Kidney epithelial cell (primary cell): ENCODE results near the gene ATP2A2. TPM values are rescaled to one million over a fixed set of nuclear protein-coding genes. Genes with fewer than 3 reads are reported as not detected.

ENCODE experiments used
- DNase-seq: peaks from one replicate; pipeline ENCODE4 v3.0.0-alpha.2; 2010; ENCODE audit warnings: low read depth
- H3K27me3 ChIP-seq: 2 replicates; pipeline ENCODE4 v1.6.0; 2011; ENCODE audit warnings: low read length; ENCODE audit not compliant: control insufficient read depth, insufficient read depth
- H3K36me3 ChIP-seq: 2 replicates; pipeline ENCODE4 v1.5.1; 2011; ENCODE audit warnings: low read length; ENCODE audit not compliant: control insufficient read depth, insufficient read depth
- H3K4me3 ChIP-seq: 2 replicates; pipeline ENCODE4 v1.5.1; 2011; ENCODE audit warnings: low read depth, mild to moderate bottlenecking, control low read depth, low read length
- total RNA-seq: library from RNA; depleted of rRNA; stranded (reverse); fragments of >200 nt; gene quantifications from 2 replicates; pipeline ENCODE4 v1.2.3, GENCODE V29; 2015
- TF ChIP-seq, protein P1 (sequence below): IDR thresholded peaks from 2 replicates; pipeline ENCODE4 v1.5.1; 2011; ENCODE audit warnings: mild to moderate bottlenecking, moderate library complexity, low read length, control low read depth, inconsistent platforms; ENCODE audit not compliant: insufficient read depth, poor library complexity, severe bottlenecking

ATP2A2 gene
- total RNA-seq, 1 donor from 2014 or later, result 128 TPM

DNA sequence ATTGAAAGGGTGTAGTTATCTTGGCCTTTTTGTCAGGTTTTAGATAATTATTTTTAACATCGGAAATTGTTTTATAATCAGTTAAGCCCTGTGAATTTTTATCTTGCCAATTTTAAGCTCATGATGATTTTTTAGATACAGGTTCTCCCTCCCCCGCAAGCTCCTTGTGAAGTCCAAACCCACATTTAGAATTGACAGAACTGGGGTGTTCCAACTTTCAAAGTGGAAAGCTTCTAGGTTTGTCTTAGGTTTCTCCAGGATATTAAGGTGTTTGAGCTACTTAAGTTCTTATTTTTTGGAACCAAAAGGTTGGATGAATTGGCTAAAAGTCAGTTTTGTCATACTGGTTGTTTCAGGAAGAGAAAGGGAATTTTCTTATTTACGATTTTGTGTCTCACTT lies 49.1 kb downstream of the ATP2A2 start:
- H3K36me3 ChIP-seq, result peaks cover 2% of the 10 kb centered on the region
- no peaks in the 10 kb centered on the region for H3K27me3 ChIP-seq
- no peak overlapping the region for H3K4me3 ChIP-seq
- no peak for DNase-seq
- TF ChIP-seq, protein P1, sequence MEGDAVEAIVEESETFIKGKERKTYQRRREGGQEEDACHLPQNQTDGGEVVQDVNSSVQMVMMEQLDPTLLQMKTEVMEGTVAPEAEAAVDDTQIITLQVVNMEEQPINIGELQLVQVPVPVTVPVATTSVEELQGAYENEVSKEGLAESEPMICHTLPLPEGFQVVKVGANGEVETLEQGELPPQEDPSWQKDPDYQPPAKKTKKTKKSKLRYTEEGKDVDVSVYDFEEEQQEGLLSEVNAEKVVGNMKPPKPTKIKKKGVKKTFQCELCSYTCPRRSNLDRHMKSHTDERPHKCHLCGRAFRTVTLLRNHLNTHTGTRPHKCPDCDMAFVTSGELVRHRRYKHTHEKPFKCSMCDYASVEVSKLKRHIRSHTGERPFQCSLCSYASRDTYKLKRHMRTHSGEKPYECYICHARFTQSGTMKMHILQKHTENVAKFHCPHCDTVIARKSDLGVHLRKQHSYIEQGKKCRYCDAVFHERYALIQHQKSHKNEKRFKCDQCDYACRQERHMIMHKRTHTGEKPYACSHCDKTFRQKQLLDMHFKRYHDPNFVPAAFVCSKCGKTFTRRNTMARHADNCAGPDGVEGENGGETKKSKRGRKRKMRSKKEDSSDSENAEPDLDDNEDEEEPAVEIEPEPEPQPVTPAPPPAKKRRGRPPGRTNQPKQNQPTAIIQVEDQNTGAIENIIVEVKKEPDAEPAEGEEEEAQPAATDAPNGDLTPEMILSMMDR, result no peak

DNA sequence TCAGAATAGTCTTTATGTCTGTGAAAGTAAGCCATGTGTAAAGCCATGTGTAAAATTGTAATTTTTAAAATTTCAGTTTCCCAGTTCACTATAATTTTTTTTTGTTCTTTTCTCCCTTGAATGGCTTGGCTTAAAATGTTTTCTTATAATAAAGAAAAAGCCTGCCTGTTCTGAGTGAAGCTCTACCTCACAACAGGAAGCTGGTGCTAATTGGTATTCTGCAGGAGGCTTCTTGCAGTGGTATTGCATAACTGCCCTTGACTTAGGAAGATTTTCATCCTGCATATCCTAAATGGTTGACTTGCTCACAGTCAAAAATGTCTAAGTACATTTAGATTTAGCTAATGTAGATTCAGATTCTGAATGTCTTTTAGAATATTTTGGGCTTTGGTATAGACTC lies 49.5 kb downstream of the ATP2A2 start:
- peaks cover 2% of the 10 kb centered on the region for H3K36me3 ChIP-seq

DNA sequence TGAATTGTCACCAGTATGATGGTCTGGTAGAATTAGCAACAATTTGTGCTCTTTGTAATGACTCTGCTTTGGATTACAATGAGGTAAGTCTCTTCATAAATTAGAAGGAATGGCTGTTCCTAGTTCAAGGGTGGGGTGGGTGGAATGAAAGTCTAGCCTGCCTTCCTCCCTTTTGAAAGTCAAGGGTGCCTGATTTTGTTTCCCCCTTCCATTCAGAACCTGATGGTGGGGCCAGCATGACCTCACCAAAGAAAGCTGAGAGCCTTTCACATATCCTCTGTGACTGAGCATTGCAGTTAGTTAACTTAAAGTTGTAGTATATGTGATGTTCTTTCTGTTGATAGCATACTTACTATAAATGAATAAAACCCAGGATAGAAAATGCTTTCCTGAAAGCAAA lies 52.2 kb downstream of the ATP2A2 start:
- Histone ChIP-seq H3K36me3 (no peaks in the 10 kb centered on the region), H3K4me3 (no peak overlapping the region), H3K27me3 (no peaks in the 10 kb centered on the region)
- no peak for DNase-seq
- TF ChIP-seq, protein P1, result no peak

More for the DNA sequence above, 49.5 kb downstream of the ATP2A2 start:
- H3K4me3 ChIP-seq, result no peak overlapping the region
- no peak for DNase-seq
- no peaks in the 10 kb centered on the region for H3K27me3 ChIP-seq
- TF ChIP-seq, protein P1, result no peak

DNA sequence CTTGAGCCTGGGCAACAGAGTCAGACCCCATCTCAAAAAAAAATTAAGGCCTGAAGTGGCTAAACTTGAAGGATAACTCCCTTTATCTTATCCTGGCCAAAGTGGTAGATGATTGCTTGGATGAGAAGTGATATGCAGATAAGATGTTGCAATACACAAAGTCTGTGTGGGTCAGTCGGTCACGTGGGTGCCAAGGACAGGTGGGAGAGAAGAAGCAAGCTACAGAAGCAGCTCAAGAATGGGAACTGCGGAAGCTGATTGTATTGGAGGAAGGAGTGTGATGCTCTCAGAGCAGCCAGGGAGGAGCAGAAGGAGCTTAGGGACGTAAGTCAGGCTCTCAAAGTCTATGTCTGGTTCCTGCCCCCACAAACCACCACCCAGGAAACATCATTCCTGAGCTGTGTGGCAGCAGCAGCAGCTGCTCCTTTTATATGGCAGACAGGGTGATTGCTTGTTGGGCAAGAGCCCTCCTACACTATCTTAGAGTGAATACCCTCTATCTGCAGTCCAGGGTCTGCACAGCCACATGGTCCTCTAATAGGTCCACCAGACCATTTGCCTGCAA lies 54.5 kb downstream of the ATP2A2 start:
- Histone ChIP-seq H3K36me3 (peaks cover 3% of the 10 kb centered on the region), H3K4me3 (no peak overlapping the region), H3K27me3 (no peaks in the 10 kb centered on the region)
- TF ChIP-seq, protein P1, result no peak
- DNase-seq, result no peak

DNA sequence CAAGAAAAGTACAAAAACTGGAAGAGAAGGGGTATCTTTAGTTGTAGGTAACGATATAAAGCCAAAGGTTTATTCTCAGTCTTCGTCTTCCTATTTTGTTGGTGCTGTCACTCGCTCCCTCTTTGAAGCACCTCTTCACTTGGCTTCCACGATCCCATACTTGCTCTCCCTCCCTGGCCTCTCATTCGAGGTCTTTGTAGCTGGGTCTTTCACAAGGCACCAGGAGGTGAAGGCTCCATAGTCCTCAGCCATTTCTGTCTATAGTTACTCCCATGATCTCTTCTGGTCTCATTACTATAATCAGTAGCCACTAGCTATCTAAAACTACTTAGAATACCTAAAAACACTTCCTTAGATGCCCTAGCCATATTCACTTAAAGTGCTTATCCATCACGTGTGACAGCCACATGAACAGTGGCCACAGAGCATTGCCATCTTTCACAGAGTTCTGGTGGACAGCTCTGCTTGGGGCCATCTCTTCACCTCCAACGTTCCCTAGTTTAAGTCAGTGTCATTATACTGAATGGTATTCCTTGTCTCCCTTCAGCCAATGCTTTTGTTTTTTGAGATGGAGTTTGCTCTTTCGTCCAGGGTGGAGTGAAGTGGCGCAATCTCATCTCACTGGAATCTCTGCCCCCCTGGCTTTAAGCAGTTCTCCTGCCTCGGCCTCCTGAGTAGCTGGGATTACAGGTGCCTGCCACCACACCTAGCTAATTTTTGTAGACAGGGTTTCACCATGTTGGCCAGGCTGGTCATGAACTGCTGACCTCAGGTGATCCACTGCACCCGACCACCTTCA lies 57.1 kb downstream of the ATP2A2 start:
- Histone ChIP-seq H3K36me3 (peaks cover 6% of the 10 kb centered on the region), H3K4me3 (no peak overlapping the region), H3K27me3 (no peaks in the 10 kb centered on the region)
- no peak for DNase-seq
- TF ChIP-seq, protein P1, result no peak
